Hepatocyte (in vitro differentiated cells): ENCODE data around the gene IGLON5. TPM values are rescaled to one million over a fixed set of nuclear protein-coding genes. Genes with fewer than 3 reads are reported as not detected.

Experiments
- DNase-seq: peaks from one replicate; pipeline ENCODE4 v3.0.0-alpha.2; 2016; ENCODE audit warnings: low spot score
- H2AFZ ChIP-seq: fragments of 200-600 bp; sonication (generic); 2 replicates; pipeline ENCODE4 v1.6.0; 2016; ENCODE audit warnings: antibody characterized with exemption, mild to moderate bottlenecking
- H3K27ac ChIP-seq: fragments of 200-600 bp; sonication (generic); 2 replicates; pipeline ENCODE4 v1.5.1; 2016; ENCODE audit warnings: mild to moderate bottlenecking
- H3K27me3 ChIP-seq: fragments of 200-600 bp; sonication (generic); 2 replicates; pipeline ENCODE4 v1.6.1; 2016
- H3K36me3 ChIP-seq: fragments of 200-600 bp; sonication (generic); replicated peaks from 2 replicates; pipeline ENCODE4 v1.5.1; 2016; ENCODE audit warnings: low read depth; ENCODE audit not compliant: insufficient read depth
- H3K4me1 ChIP-seq: fragments of 200-600 bp; sonication (generic); 2 replicates; pipeline ENCODE4 v1.5.1; 2016; ENCODE audit warnings: mild to moderate bottlenecking, moderate library complexity; ENCODE audit not compliant: insufficient read depth
- H3K4me2 ChIP-seq: fragments of 200-600 bp; sonication (generic); 2 replicates; pipeline ENCODE4 v1.6.0; 2016
- H3K4me3 ChIP-seq: fragments of 200-600 bp; sonication (generic); 2 replicates; pipeline ENCODE4 v1.5.1; 2016; ENCODE audit warnings: mild to moderate bottlenecking
- H3K79me2 ChIP-seq: fragments of 200-600 bp; sonication (generic); 2 replicates; pipeline ENCODE4 v1.6.0; 2017; ENCODE audit warnings: mild to moderate bottlenecking
- H3K9me2 ChIP-seq: fragments of 200-600 bp; sonication (generic); replicated peaks from 2 replicates; pipeline ENCODE4 v1.6.0; 2017; ENCODE audit warnings: mild to moderate bottlenecking; ENCODE audit not compliant: insufficient read depth
- H3K9me3 ChIP-seq: fragments of 200-600 bp; sonication (generic); 2 replicates; pipeline ENCODE4 v1.5.1; 2016; ENCODE audit warnings: low read depth, mild to moderate bottlenecking
- H4K20me1 ChIP-seq: fragments of 200-600 bp; sonication (generic); 2 replicates; pipeline ENCODE4 v1.6.0; 2016; ENCODE audit warnings: mild to moderate bottlenecking; ENCODE audit not compliant: insufficient read depth, poor library complexity, severe bottlenecking
- CTCF ChIP-seq: fragments of 200-600 bp; sonication (generic); IDR thresholded peaks from 2 replicates; pipeline ENCODE4 v1.5.1; 2016; ENCODE audit warnings: antibody characterized with exemption, mild to moderate bottlenecking; ENCODE audit not compliant: poor library complexity
- EZH2 ChIP-seq: fragments of 200-600 bp; sonication (generic); IDR thresholded peaks from 2 replicates; pipeline ENCODE4 v1.6.1; 2016; ENCODE audit warnings: antibody characterized with exemption, mild to moderate bottlenecking, borderline replicate concordance
- EZH2phosphoT487 ChIP-seq: fragments of 200-600 bp; sonication (generic); IDR thresholded peaks from one replicate; pipeline ENCODE4 v1.6.1; 2018; ENCODE audit warnings: antibody characterized with exemption, mild to moderate bottlenecking, low read depth, moderate library complexity; ENCODE audit not compliant: unreplicated experiment, severe bottlenecking
- WGBS: methylation state at CpG from one replicate; pipeline ENCODE4 v1.1.6; 2016; ENCODE audit warnings: low lambda C conversion rate; ENCODE audit errors: missing lambda C conversion rate; 5-methylcytosine and 5-hydroxymethylcytosine counted together
- polyA plus RNA-seq: library from polyadenylated mRNA; unstranded; fragments of >200 nt; fragmentation: Nextera tagmentation; extraction: Ambion mirVana; gene quantifications from 2 replicates; pipeline ENCODE4 v1.2.1, GENCODE V29; 2016
- total RNA-seq: library from RNA; depleted of rRNA; stranded (reverse); fragments of >200 nt; gene quantifications from 2 replicates; pipeline ENCODE4 v1.2.3, GENCODE V29; 2014

Gene IGLON5
- total and polyA plus RNA-seq, 2 experiments from 2014 or later = 2.4 to 5.0 TPM

DNA sequence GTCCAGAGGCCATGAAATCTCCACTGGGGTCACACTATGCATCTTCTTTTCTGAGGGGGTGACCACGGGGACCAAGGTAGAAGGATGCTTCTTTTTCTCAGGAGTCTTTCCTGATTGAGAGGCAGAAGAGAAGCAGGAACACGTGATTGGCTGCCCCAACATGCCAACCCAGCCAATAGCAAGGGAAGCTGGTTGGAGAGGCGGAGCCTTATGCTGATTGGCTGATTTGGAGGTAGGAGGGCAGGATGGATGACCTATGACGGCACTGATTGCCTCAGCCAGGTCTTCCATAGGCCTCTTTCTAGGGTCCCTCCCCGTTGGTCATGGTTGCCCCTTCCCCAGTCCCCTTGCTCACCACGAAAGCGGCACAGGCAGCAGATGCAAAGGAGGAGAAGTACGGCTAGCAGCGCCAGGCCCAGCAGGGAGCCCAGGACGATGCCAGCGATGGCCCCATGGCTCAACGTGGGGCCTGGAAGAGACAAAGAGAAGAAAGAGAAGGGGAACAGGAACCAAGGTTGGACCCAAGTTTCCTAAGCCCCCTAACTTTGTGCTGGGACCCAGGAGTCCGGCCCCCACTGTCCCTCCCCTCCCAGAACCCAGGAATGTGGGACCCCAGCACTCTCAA is 22.5 kb downstream of the IGLON5 start:
- WGBS = 96% methylated on average over 13 of the region's 13 CpGs
- Histone ChIP-seq H3K27me3 (no peaks in the 10 kb centered on the region), H3K9me2 (no peaks in the 10 kb centered on the region), H3K4me2 (no peak overlapping the region), H3K4me1 (no peaks in the 10 kb centered on the region), H3K9me3 (no peaks in the 10 kb centered on the region), H4K20me1 (no peaks in the 10 kb centered on the region), H3K4me3 (no peak overlapping the region), H2AFZ (no peak overlapping the region), H3K27ac (no peak overlapping the region), H3K79me2 (no peaks in the 10 kb centered on the region), H3K36me3 (no peaks in the 10 kb centered on the region)
- no peak for DNase-seq
- no peak for TF ChIP-seq EZH2phosphoT487
- no peak for TF ChIP-seq EZH2
- no peak for TF ChIP-seq CTCF

DNA sequence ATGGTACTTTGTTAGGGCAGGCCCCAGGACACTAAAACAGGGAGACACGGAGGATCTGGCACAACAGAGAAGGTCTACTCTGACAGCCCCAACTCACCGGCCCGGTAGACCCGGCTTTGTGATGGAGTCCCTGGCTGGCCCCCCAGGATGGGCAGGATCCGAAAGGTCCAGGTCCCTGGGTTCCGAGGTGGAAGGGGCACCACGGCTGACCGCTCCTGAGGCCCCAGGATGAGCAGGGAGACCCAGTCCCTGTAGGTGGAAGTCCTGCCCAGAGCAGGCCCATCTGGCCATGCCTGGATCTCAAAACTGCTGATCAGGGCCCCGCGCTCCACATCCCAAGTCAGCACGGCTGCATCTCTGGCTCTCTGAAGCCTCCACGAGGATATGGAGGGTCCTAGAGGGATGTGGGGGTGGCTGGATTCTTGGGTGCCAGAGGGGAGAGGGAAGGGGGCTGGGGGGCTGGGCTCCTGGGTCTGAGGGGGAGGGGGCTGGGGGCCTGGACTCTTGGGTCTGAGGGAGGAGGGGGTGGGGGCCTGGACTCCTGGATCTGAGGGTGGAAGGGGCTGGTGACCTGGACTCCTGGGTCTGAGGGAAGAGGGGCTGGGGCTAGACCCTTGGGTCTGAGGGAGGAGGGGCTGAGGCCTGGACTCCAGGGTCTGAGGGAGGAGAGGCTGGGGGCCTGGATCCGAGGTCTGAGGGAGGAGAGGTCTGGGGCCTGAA is 25.9 kb downstream of the IGLON5 start:
- TF ChIP-seq EZH2 (no peak), EZH2phosphoT487 (no peak), CTCF (no peak)
- Histone ChIP-seq H4K20me1 (no peaks in the 10 kb centered on the region), H3K9me3 (no peaks in the 10 kb centered on the region), H3K9me2 (no peaks in the 10 kb centered on the region), H3K27me3 (no peaks in the 10 kb centered on the region), H3K27ac (no peak overlapping the region), H3K4me2 (no peak overlapping the region), H2AFZ (no peak overlapping the region), H3K4me3 (no peak overlapping the region), H3K79me2 (no peaks in the 10 kb centered on the region), H3K36me3 (no peaks in the 10 kb centered on the region), H3K4me1 (peaks cover 3% of the 10 kb centered on the region)
- 95% methylated on average over 13 of the region's 13 CpGs for WGBS
- DNase-seq = no peak

- H2AFZ ChIP-seq = peak overlapping the region; percentile 89
- no peaks in the 10 kb centered on the region for H3K79me2 ChIP-seq
- WGBS = 87% methylated on average over 19 of the region's 19 CpGs
- peak overlapping the region; percentile 99 for H3K4me2 ChIP-seq
- peak overlapping the region; percentile 80 for H3K27ac ChIP-seq
- no peaks in the 10 kb centered on the region for H3K9me3 ChIP-seq
- no peaks in the 10 kb centered on the region for H4K20me1 ChIP-seq
- peaks cover 3% of the 10 kb centered on the region for H3K4me1 ChIP-seq
- no peaks in the 10 kb centered on the region for H3K9me2 ChIP-seq
- no peak for DNase-seq
- H3K36me3 ChIP-seq = no peaks in the 10 kb centered on the region
- no peak overlapping the region for H3K4me3 ChIP-seq
- no peaks in the 10 kb centered on the region for H3K27me3 ChIP-seq
- TF ChIP-seq CTCF (no peak), EZH2 (no peak)
Measured at GRCh38 chr19:51337861-51338562, 26.6 kb downstream of the IGLON5 start.
